GM18520 (cell line): ENCODE results near the gene TMIE.

Experiments used
- ATAC-seq: cut with Tn5 transposase; IDR thresholded peaks from one replicate; pipeline ENCODE4 v1.9.1; 2021; ENCODE audit not compliant: unreplicated experiment

TMIE gene

DNA sequence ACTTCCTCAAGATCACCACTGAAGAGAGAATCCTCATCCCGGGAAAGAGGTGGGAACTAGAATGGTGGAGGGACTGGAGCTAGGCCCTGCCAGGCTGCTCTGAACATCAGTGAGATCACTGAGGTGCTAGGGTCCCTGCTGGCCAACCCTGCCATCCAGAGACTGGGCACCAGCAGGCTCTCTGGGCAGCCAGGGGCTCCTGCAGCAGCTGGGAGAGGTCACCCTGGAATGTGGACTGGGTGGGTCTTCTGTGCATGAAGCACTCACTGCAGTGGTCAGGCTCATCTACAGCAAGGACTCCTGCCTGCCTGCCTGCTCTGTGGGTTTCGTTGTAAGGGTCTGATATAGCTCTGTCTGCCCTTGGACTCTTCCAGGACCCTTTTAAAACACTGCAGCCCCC is 32.6 kb upstream of the TMIE start:
- ATAC-seq, result no peak

DNA sequence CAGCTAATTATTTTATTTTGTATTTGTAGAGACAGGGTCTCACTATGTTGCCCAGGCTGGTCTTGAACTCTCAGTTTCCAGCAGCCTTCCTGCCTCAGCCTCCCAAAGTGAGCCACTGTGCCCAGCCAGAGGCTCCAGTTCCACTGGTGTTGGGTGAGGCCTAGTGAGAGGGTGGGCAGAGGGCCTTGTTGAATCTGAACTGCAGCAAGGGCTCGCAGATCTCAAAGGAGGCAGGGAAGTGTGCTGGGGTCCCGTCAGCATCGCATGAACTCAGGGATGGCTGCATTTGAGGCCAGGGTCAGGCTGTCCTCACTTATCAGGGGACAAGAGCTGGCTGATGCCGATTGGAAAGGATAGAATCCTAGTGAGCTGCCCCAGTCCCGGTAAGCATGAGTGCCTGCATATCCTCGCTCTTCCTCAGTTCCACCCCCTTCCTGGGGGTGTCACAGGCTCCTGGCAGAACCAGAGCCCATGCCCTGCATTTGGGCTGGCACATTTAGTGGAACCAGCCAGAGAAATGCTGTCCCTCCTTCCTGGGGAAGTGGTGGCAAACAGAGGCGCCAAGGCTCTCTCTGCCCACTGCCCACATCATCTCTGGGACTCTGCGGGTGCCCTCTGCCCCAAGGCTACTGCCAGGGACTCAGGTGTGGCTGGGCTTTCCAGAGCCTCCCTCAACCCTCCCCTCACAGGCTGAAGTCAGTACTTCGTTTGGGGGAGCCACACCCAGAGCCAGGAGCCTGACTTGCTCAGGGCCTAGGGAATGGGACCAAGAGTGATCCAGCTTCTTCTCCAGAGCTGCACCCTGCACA is 31.8 kb upstream of the TMIE start:
- no peak for ATAC-seq

DNA sequence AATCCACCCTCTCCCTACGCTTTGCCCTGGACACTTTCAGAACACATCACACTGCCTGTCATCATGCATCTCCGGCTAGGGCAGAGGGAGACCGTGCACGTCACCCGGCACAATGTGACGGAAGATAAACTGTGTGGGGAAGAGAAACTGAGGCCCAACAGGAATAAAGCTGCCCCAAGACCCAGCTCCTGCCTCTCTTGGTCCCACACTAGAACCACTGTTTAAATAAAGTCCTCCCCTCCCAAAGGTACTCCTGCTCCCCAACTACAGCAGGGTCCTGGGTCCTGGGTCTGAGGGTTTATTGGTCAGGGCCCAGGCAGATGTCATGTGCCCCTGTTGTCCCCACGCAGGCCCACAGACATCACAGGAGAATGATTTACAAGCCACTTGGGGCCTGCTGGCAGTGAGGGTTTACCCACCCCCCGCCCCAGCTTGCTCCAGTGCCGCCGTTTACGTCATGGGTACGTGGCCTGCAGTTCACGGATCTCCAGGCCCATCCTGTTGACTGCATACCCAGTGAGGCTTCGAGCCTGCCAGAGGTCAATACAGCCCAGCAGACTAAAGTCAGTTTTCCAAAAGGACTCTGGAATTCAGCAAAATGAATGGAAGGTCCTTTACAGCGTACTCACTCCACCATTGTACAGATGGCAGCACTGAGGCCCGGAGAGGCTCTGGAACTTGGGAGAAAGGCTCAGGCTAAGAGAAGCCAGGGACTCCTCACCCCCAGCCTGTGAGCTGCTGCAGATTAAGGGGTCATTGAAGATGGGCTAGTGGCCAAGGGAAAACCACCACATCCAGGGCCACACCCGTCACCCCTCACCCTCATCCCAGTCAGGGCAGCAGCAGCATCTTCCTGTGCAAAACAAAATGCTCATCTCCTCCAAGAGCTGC is 30.9 kb upstream of the TMIE start:
- no peak for ATAC-seq

DNA sequence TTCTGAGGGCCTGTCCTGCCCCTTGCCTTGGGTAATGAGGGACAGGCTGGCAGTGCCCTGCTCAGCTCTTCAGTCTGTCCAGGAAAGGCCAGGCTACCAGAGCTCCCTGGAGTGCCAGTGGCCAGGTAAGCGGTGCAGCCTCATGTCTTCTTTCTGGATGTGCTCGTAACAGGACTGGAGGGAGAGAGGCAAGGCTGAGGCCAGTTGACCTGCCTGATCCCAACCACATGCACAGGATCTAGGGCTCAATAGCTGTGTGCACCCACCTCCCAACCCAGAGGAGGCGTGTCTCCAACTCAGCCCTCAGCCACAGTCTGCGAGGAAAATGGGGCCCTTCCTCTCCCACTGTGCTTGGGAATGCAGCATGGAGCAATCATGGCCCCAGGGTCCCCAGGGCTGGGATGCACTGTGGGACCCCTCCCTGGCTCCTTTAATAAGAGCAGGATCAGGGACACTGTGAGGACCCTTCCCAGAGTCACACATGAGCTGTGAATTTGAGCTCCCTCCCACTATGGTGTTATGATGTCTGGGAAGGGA is 30.2 kb upstream of the TMIE start:
- ATAC-seq, result no peak

DNA sequence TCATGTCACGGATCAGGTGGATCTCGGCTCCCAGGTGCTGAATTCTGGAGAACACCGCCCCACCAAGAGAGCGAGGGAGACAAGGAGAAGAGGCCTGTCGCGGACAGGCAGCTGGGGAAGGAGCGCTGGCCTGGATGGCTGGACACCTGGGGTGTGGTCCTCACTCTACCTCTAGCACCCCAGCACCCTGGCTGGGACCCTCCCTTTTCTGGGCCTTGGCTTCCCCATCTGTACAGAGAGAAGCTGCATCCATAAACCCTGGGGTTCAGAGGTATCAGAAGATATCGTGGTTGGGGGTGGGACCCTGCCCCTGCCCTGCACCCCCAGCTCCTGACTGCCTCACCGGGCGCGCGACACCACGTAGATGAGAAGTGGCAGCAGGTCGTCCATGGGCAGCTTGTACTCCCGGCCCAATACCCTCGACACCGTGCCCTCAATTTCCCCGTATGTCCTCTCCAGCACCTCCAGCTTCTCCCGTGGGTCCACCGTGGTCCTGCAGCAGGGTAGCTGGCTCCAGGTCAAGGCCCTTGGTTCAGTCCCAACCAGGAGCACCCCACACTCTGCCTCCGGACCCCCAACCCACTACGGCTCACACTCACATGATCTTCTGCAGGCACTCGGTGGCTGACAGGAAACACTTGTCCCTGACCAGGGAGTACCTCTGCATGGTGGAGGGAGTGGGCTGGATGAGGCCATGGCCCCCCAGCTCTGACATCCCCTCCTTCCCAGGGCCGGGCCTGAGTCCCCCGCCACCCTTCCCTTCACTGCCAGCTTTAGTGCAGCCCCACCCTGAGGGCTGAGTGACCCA is 29.4 kb upstream of the TMIE start:
- ATAC-seq, result no peak

DNA sequence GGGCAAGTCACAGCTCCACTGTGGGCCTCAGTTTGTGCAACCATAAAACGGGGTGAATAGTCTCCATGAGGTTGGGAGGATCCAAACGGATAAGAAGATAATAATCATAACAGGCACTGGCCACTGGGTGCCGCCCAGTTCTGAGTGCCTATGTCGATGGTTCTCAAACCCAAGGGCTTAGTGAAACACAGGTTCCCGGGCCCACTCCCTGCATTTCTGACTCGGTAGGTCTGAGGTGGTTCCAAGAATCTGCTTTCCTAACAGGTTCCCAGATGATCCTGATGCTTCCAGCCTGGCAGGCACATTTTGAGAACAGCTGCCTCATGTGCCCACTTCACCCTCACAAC is 28.9 kb upstream of the TMIE start:
- no peak for ATAC-seq

DNA sequence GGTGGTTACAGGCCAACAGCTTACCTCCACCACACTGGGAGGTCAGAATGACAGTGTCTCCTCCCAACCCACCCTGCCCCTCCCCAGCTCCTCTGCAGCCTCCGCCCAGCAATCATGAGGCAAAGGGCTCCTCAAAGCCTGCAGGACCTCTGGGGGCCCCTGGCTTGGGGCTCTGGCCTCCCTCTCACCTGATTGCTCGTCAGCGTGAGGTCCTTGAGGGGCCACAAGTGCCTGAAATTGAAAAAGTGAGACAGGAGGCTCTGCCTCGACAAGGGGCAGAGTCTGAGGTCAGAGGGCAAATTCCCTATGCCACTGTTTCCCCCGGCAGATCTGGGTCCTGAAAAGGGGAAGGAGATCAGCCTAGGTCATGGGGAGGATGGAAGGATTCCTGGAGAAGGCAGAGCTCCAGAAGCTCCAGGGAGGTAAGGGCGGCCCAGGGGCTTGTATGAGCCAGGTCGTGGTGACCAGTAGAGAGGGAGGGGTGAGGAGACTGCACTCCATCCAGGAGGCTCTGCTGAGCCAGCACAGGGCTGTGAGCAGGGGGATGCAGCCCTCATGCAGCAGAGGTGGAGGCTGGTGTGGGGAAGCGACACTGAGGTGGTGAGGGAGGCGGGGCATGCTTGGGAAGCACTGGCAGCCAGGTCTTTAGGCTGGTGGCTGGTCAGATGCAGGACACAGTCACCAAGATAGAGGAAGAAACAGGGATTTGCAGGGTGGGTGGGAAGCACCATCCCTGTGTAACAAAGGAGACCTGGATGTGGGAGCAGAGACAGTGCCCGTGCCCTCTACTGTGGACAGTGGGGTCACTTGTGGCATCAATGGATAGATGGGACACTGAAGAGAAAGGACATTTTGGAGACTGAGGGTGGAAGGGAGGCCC is 27.8 kb upstream of the TMIE start:
- no peak for ATAC-seq

DNA sequence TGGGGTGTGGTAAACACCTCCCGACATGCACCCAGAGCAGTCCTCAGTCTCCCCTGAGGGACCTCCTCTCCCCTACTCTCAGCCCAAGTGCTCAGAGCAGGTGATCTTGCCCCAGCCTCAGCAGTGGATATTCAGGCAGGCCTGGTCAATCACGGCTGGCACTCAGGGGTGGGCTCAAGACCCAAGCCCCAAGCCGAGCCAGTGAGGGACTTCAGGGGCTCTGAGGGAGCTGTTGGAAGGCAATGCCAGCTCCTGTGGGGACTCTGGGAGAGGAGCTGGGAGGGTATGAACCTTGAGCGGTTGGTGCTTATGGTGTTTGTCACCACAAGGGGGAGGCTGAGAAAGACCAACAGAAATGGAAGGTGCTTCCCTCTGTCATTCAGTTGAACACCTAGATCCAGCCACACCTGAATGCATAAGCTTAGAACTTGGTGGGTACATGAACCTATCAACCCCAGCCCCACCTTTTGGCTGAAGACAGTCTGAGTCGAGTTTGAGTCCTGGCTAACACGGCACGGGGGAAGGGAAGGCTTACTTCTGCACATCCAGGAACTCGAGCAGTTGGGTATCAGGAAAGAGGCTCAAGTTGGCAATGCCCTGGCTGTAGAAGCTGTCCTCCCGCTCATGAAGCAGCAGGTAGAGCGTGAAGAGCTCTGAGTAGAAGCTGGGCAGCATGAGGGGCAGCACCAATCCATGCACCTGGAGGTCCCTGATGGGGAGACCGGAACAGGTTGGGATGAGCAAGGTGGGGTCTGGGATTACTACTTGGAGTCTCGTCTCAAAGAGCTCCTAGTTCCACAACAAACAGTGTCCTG is 27.0 kb upstream of the TMIE start:
- ATAC-seq, result no peak

DNA sequence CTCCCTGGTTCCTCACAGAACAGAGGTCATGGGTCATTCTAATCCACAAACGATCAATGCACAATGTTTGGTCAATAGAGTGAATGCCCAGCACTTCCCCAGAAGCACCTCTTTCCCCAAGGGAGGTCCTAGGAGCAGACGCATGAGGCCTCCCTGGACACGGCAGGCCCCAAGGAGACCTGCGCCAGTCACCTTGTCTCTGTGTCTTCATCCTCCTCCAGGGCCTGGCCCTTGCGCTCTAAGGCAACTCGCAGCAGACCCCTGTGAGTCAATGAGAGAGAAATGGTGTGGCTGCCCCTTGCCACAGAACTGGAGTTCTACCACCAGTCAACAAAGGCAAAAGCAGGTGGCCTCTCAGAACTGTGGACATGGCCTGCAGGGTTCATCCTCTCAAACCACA is 25.8 kb upstream of the TMIE start:
- no peak for ATAC-seq

DNA sequence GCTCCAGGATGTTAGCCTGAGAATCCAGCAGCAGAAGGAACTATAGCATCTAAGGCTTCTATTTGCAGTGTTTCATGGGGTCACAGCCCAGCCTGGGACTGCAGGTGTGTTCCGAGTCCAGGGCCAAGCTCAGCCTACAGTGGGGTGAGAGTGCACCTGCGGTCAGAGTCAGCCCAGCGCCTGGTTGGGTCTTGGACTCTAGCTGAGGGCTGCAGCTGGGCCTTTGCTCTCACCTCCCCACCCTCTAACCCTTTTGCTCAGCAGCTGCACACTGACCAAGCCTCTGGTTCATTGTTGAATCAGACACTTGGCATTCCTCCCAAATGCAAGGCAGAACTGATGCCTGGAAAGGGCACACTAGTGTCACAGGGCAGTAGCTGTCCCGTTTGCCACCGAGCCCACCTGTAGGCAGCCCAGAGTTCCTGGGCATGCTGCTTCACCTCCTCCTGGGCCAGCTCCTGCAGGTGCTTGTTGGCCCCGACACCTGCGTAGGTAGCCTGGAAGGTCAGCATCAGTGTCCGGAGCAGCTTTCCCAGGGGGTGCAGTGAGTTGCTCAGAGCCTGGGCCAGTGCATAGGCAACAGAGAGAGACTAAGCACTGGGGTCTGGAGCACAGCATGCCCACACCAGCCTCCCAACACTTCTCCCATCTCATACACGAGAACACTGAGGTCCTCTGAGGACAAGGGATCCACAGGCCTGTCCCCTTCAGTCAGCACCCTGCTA is 25.2 kb upstream of the TMIE start:
- no peak for ATAC-seq

DNA sequence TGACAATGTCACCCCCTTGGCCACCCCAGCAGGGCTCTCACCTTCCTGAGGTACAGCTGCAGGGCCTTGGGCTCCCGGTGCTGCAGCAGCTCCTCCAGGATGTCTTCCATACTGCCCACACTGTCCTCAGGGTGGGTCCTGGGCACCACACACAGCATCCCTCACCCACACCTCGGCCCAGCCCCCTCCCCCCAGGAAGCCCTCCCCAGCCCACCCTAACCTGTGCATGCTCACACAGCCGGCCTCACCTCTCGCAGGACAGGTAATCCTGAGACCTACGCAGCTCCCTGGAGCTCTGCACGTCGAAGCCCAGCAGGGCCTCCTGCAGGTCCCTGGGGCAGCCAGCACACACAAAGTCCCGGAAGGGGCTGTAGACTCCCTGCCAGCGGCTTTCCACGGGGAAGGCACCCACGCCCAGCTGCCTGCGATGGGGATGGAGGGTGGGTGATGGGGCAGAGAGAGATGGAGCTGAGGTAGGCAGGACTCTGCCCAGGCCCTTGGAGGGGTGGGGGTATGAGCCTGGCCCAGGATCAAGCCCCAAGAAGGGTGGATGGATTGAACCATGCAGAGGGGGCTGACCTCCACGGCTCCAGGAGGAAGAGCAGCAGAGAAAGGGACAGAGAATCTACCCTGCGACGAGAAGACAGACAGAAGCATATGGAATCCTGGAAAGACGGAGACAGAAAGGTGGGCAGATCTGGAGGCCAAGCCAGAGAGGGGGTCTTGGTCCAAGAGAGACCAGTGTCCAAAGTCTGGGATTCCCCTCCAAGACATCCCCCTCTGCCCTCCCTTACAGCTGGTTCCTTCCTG is 24.4 kb upstream of the TMIE start:
- no peak for ATAC-seq

DNA sequence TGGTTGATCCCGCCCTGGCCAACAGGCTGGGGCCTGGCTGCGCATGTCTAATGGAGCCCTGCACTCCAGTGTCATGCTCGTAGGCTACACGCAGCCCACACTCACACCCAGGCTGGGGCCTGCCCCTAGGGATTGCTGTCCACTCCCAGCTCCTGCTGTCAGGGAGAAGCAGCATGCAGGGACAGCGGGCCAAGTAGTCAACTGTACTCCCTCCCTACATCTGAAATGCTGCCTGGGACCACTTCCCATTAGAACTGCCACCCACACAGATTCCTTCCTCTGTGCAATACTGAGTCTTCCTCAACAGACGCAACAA is 23.8 kb upstream of the TMIE start:
- ATAC-seq, result no peak

DNA sequence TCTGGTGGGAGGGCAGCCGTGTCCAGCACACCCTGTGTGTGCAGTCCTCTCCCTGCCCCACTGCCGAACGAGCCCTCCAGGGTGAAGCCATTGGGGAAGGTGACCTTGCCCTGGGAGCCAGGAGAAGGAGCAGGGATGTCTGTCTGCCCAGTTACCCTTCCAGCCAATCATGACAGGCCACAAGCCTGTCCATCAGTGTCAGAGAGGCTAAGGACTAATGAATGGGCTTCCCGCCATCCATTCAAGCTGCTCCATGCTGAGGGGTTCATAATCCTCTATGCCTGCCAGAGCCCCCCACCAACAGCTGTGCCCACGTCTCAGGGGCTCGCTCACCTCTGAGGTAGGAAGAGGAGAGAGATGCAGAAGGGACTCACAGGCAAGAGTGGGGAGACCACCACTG is 22.9 kb upstream of the TMIE start:
- ATAC-seq, result no peak

DNA sequence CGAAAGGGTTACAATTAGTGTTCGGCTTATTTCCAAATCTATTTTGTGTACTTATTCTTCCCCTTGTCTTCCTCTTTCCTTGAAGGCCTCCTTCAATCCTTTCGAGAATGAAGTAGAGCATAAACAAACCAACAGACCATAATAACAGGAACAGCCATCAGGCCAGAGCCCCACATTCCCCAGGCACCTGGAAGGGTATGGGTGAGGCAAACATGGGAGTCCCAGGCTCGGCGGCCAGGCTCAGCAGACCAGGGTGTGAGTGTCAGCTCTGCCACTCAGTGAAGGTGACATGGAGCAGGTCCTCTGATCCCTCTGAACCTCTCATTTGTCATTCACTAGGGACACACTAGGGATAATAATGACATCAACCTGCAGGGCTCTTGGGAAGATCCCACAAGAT is 21.5 kb upstream of the TMIE start:
- no peak for ATAC-seq

DNA sequence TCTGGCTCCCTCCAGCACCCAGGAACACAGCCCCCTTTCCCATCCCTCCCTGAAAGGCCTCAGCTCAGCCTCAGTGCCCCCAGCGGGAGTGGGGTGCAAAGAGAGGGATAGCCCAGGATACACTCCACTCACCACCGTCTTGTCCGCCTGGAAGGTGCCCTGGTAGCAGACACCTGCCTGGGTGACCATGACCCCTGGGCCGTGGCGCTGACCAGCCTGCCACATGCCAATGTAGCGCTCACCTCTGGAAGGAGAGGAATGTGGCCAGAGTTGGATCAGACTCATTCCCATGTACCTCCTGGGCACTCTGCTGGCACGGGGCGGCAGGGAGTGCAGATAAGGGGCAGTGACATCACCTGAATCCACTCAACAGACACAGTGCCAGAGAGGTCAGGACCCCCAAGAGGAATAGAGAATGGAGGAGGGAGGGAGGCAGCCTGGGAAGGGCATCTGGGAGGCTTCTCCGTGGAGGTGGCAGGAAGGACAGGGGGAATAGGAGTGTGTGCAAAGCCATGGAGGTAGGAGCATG is 20.8 kb upstream of the TMIE start:
- no peak for ATAC-seq

DNA sequence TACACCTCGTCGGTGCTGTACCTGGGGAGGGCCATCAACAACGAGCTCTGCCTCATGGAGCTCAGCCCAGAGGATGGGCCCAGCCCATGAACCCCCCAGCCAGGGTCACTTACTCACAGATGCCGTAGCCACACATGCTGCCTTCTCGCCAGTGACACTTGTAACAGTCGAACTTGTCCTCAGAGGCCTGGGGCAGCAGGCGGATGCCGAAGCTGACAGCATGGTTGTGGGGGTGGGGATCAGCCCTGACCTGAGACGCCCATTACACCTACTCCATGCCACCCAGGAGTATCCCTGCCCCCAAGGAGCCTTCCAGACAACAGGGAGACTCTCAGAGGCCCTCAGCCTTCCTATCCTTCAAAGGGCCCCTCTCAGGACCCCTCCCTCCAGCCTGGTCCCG is 19.8 kb upstream of the TMIE start:
- ATAC-seq, result no peak

DNA sequence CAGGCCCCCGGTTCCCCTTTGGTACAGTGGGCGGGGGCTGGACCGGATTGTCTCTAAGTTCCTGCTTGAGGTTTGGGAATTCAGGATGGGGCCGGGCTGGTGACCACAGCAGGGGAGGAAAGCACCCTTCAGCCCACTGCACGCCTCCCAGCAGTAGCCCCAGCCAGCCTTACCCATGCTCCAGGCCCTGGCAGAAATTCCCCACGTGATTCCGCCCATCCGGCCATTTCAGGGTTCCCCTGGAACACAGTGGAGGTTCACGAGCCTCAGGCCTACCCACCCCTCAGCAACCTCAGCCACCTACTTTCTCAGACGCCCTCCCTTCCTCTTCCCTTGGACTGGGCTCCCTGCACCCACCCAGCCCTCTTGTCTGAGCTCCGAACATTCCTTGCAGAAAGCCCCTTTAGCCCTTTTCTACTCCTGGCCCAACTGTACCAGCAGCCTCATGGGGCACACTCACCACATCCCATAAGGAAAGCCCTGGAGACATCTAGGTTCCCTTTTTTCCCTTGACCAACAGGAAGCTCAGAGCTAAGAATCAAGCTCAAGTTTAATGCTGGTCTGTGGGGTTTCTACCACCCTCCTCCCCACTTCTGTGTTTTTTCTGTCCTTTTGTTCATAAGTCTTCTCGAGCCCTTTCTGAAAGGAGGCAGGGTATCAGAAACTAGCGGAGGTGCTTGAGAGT is 19.2 kb upstream of the TMIE start:
- no peak for ATAC-seq
